ENCODE data around the gene SLC22A1. TPM values are rescaled to one million over a fixed set of nuclear protein-coding genes. Genes with fewer than 3 reads are reported as not detected.

SLC22A1 gene
- total and polyA plus RNA-seq, 2 of the 13 experiments (the other 11 are each of a cell fraction or from before 2014, with no cell fraction given), result 0.80 to 0.87 TPM

DNA sequence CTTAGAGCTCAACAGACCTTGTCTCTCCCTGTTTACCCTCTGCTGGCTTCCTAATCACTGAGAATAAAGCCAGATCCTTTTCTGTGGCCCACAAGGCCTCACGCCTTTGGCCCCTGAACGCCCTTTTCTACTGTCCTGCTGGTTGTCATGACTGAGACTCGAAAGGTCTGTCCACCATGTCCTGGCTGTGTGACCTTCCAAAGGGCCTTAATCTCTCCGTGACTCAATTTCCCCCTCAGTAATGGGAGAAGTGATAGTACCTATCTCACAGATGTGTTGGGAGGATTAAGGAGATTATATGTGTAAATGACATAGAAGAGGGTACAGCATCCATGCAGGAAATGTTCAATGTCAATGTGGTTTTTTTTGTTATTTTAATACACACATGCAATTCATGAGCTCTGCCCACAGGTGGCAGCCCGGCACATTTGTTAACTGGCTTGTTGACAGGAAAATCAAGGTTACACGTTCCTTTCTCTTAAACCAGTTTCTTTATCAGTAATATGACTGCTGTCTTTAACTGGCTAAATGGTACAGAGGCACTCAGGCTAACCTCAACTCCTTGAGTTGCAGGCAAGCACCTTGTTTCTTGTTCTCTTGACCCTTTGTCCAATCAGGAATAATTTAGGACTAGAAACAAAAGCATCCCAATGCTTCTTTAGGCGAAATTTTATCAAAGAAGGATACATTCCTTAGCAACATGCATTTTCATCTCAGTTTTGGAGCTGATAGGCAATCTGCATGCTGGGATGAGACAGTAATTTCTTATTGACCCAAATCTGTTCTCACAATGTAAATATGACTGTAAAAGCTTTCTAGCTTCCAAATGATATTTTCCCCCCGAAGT lies 16.6 kb downstream of the SLC22A1 start (continued):
- TF ChIP-seq, protein P1, sequence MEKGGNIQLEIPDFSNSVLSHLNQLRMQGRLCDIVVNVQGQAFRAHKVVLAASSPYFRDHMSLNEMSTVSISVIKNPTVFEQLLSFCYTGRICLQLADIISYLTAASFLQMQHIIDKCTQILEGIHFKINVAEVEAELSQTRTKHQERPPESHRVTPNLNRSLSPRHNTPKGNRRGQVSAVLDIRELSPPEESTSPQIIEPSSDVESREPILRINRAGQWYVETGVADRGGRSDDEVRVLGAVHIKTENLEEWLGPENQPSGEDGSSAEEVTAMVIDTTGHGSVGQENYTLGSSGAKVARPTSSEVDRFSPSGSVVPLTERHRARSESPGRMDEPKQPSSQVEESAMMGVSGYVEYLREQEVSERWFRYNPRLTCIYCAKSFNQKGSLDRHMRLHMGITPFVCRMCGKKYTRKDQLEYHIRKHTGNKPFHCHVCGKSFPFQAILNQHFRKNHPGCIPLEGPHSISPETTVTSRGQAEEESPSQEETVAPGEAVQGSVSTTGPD (CRISPR knock-in tag; IDR thresholded peaks at IDR 0.05), result no peak
- no peak for TF ChIP-seq ZNF496 (CRISPR knock-in tag; IDR thresholded peaks at IDR 0.05; ENCODE audit: insufficient replicate concordance)
- TF ChIP-seq ZNF343 (CRISPR knock-in tag; IDR thresholded peaks at IDR 0.05), result no peak
- TF ChIP-seq ZNF780A (CRISPR knock-in tag; IDR thresholded peaks at IDR 0.05), result no peak
- TF ChIP-seq, protein P2, sequence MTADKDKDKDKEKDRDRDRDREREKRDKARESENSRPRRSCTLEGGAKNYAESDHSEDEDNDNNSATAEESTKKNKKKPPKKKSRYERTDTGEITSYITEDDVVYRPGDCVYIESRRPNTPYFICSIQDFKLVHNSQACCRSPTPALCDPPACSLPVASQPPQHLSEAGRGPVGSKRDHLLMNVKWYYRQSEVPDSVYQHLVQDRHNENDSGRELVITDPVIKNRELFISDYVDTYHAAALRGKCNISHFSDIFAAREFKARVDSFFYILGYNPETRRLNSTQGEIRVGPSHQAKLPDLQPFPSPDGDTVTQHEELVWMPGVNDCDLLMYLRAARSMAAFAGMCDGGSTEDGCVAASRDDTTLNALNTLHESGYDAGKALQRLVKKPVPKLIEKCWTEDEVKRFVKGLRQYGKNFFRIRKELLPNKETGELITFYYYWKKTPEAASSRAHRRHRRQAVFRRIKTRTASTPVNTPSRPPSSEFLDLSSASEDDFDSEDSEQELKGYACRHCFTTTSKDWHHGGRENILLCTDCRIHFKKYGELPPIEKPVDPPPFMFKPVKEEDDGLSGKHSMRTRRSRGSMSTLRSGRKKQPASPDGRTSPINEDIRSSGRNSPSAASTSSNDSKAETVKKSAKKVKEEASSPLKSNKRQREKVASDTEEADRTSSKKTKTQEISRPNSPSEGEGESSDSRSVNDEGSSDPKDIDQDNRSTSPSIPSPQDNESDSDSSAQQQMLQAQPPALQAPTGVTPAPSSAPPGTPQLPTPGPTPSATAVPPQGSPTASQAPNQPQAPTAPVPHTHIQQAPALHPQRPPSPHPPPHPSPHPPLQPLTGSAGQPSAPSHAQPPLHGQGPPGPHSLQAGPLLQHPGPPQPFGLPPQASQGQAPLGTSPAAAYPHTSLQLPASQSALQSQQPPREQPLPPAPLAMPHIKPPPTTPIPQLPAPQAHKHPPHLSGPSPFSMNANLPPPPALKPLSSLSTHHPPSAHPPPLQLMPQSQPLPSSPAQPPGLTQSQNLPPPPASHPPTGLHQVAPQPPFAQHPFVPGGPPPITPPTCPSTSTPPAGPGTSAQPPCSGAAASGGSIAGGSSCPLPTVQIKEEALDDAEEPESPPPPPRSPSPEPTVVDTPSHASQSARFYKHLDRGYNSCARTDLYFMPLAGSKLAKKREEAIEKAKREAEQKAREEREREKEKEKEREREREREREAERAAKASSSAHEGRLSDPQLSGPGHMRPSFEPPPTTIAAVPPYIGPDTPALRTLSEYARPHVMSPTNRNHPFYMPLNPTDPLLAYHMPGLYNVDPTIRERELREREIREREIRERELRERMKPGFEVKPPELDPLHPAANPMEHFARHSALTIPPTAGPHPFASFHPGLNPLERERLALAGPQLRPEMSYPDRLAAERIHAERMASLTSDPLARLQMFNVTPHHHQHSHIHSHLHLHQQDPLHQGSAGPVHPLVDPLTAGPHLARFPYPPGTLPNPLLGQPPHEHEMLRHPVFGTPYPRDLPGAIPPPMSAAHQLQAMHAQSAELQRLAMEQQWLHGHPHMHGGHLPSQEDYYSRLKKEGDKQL (CRISPR knock-in tag; IDR thresholded peaks at IDR 0.05; ENCODE audit: low read depth), result no peak
- TF ChIP-seq, protein P3, sequence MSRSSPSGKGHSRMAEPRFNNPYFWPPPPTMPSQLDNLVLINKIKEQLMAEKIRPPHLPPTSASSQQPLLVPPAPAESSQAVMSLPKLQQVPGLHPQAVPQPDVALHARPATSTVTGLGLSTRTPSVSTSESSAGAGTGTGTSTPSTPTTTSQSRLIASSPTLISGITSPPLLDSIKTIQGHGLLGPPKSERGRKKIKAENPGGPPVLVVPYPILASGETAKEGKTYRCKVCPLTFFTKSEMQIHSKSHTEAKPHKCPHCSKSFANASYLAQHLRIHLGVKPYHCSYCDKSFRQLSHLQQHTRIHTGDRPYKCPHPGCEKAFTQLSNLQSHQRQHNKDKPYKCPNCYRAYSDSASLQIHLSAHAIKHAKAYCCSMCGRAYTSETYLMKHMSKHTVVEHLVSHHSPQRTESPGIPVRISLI (CRISPR knock-in tag; IDR thresholded peaks at IDR 0.05; ENCODE audit: borderline replicate concordance), result peak; percentile 77; the same call in 1 of the 2 replicates
- TF ChIP-seq, protein P4, sequence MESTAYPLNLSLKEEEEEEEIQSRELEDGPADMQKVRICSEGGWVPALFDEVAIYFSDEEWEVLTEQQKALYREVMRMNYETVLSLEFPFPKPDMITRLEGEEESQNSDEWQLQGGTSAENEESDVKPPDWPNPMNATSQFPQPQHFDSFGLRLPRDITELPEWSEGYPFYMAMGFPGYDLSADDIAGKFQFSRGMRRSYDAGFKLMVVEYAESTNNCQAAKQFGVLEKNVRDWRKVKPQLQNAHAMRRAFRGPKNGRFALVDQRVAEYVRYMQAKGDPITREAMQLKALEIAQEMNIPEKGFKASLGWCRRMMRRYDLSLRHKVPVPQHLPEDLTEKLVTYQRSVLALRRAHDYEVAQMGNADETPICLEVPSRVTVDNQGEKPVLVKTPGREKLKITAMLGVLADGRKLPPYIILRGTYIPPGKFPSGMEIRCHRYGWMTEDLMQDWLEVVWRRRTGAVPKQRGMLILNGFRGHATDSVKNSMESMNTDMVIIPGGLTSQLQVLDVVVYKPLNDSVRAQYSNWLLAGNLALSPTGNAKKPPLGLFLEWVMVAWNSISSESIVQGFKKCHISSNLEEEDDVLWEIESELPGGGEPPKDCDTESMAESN (CRISPR knock-in tag; conservative IDR thresholded peaks at IDR 0.05), result 0 out of 2 replicates have a peak, but pooled peaks have one; percentile 44
- TF ChIP-seq RBFOX2 (IDR thresholded peaks at IDR 0.05; ENCODE audit: low read depth, low read length), result no peak
- 0 out of 2 replicates have a peak, but pooled peaks have one; percentile 39 for TF ChIP-seq ZMYM4 (CRISPR knock-in tag; IDR thresholded peaks at IDR 0.05)
- TF ChIP-seq, protein P5, sequence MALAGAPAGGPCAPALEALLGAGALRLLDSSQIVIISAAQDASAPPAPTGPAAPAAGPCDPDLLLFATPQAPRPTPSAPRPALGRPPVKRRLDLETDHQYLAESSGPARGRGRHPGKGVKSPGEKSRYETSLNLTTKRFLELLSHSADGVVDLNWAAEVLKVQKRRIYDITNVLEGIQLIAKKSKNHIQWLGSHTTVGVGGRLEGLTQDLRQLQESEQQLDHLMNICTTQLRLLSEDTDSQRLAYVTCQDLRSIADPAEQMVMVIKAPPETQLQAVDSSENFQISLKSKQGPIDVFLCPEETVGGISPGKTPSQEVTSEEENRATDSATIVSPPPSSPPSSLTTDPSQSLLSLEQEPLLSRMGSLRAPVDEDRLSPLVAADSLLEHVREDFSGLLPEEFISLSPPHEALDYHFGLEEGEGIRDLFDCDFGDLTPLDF (CRISPR knock-in tag; IDR thresholded peaks at IDR 0.05), result no peak
- TF ChIP-seq SNAPC2 (CRISPR knock-in tag; IDR thresholded peaks at IDR 0.05), result no peak
- TF ChIP-seq HOXA3 (CRISPR knock-in tag; IDR thresholded peaks at IDR 0.05), result no peak
- no peak for TF ChIP-seq NR2F1 (CRISPR knock-in tag; IDR thresholded peaks at IDR 0.05)
- TF ChIP-seq CEBPB (IDR thresholded peaks at IDR 0.05; ENCODE audit: borderline replicate concordance, low read depth, low read length), result no peak
- TF ChIP-seq ZFYVE20 (CRISPR knock-in tag; IDR thresholded peaks at IDR 0.05; ENCODE audit: borderline replicate concordance, low read depth), result no peak

All from HepG2 (cell line).